ENCODE data around the gene IL10RB.

DNA sequence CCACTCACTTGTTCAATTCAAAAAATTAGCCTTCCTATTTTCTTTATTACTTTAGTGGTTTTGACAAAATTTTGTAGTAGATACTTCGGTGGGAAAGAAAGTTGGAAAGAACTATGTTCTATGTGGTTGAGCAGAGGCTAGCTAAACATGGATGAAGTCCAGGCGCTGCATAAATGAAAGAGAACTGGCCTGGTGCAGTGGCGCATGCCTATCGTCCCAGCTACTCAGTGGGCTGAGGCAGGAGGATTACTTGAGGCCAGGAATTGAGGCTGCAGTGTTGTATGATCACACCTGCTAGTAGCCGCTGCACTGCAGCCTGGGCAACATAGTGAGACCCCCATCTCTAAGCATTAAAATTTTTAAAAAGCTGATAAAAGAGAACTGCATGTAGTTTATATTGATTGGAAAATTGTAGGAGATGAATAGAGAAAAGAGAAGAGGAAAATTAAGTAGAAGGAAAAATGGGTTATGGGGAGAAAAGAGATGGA lies 79.6 kb downstream of the IL10RB start:
- TF ChIP-seq POLR2A (IDR thresholded peaks at IDR 0.05): no peak
- TF ChIP-seq POLR2AphosphoS5 (IDR thresholded peaks at IDR 0.05): no peak
- no peak for TF ChIP-seq EP300 (IDR thresholded peaks at IDR 0.05; ENCODE audit: low read depth)
- TF ChIP-seq, protein P1, sequence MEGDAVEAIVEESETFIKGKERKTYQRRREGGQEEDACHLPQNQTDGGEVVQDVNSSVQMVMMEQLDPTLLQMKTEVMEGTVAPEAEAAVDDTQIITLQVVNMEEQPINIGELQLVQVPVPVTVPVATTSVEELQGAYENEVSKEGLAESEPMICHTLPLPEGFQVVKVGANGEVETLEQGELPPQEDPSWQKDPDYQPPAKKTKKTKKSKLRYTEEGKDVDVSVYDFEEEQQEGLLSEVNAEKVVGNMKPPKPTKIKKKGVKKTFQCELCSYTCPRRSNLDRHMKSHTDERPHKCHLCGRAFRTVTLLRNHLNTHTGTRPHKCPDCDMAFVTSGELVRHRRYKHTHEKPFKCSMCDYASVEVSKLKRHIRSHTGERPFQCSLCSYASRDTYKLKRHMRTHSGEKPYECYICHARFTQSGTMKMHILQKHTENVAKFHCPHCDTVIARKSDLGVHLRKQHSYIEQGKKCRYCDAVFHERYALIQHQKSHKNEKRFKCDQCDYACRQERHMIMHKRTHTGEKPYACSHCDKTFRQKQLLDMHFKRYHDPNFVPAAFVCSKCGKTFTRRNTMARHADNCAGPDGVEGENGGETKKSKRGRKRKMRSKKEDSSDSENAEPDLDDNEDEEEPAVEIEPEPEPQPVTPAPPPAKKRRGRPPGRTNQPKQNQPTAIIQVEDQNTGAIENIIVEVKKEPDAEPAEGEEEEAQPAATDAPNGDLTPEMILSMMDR (IDR thresholded peaks at IDR 0.05): no peak

Data from transverse colon (tissue), 4 donors.